Measurements from ENCODE around the gene BICD1. TPM values are rescaled to one million over a fixed set of nuclear protein-coding genes. Genes with fewer than 3 reads are reported as not detected.

BICD1 gene
- total and polyA plus RNA-seq, 2 donors (not counting 1 experiment from before 2014, with no cell fraction given): 11.1 to 12.4 TPM

DNA sequence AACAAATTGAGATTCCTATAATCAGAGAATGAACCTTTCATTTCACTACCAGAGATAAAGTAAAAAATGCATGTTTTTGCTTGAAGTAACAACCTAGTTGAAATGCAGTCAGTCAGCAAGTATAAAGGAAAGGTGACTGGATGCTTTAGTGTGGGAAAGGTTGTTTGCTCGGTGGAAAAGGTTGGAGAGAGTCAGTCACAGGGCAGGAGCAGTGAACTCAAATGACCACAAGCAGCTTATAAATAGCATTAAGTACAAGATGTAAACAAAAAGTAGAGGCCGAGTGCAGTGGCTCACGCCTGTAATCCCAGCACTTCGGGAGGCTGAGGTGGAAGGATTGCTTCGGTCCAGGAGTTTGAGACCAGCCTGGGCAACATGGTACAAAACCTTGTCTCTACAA is 194.6 kb downstream of the BICD1 start:
- no peak overlapping the region for H2AFZ ChIP-seq (ENCODE audit: low read length)
- peaks cover 2% of the 10 kb centered on the region for H3K36me3 ChIP-seq (ENCODE audit: control insufficient read depth, insufficient read depth, low read length)
- no peaks in the 10 kb centered on the region for H3K9me3 ChIP-seq (ENCODE audit: control insufficient read depth, insufficient read depth, low read depth, low read length)
- H3K79me2 ChIP-seq (ENCODE audit: control insufficient read depth, insufficient read depth, low read length): no peaks in the 10 kb centered on the region
- H3K4me3 ChIP-seq (replicated peaks in 1 of 4; ENCODE audit: control extremely low read depth in 1 of 4, insufficient read depth in 1 of 4, low read depth in 3 of 4, low read length in 4 of 4): no peak overlapping the region
- no peaks in the 10 kb centered on the region for H4K20me1 ChIP-seq (ENCODE audit: control insufficient read depth, extremely low read depth, insufficient read depth, low read length)
- no peaks in the 10 kb centered on the region for H3K4me1 ChIP-seq (ENCODE audit: control insufficient read depth, extremely low read depth, insufficient read depth, low read length)
- no peak overlapping the region for H3K9ac ChIP-seq (ENCODE audit: insufficient read depth, low read length)
- TF ChIP-seq CTCF (conservative IDR thresholded peaks at IDR 0.05 in 1 of 2, IDR thresholded peaks at IDR 0.05 in 1 of 2; ENCODE audit: low read depth in 1 of 2, low read length in 2 of 2): no peak
- TF ChIP-seq EZH2 (IDR thresholded peaks at IDR 0.05; ENCODE audit: low read length, missing control alignments): no peak
- peak in 1 of 2 donors; percentile 24 for DNase-seq (ENCODE audit: low read depth in 2 of 2)
- no peak overlapping the region for H3K27ac ChIP-seq (ENCODE audit: insufficient read depth, low read length)
- H3K4me2 ChIP-seq (ENCODE audit: extremely low read depth, insufficient read depth, low read length): no peak overlapping the region
- H3K27me3 ChIP-seq (ENCODE audit: control insufficient read depth, insufficient read depth, low read length): no peaks in the 10 kb centered on the region

- H3K4me2 ChIP-seq (ENCODE audit: extremely low read depth, insufficient read depth, low read length): no peak overlapping the region
- H3K9me3 ChIP-seq (ENCODE audit: control insufficient read depth, insufficient read depth, low read depth, low read length): no peaks in the 10 kb centered on the region
- TF ChIP-seq EZH2 (IDR thresholded peaks at IDR 0.05; ENCODE audit: low read length, missing control alignments) (no peak), CTCF (conservative IDR thresholded peaks at IDR 0.05 in 1 of 2, IDR thresholded peaks at IDR 0.05 in 1 of 2; ENCODE audit: low read depth in 1 of 2, low read length in 2 of 2) (peak; percentile 50 to 63)
- no peaks in the 10 kb centered on the region for H3K79me2 ChIP-seq (ENCODE audit: control insufficient read depth, insufficient read depth, low read length)
- H3K27me3 ChIP-seq (ENCODE audit: control insufficient read depth, insufficient read depth, low read length): no peaks in the 10 kb centered on the region
- peak in 1 of 2 donors; percentile 32 for DNase-seq (ENCODE audit: low read depth in 2 of 2)
- no peaks in the 10 kb centered on the region for H3K4me1 ChIP-seq (ENCODE audit: control insufficient read depth, extremely low read depth, insufficient read depth, low read length)
- H3K9ac ChIP-seq (ENCODE audit: insufficient read depth, low read length): no peak overlapping the region
- peaks cover 2% of the 10 kb centered on the region for H3K36me3 ChIP-seq (ENCODE audit: control insufficient read depth, insufficient read depth, low read length)
- no peaks in the 10 kb centered on the region for H4K20me1 ChIP-seq (ENCODE audit: control insufficient read depth, extremely low read depth, insufficient read depth, low read length)
- no peak overlapping the region for H3K27ac ChIP-seq (ENCODE audit: insufficient read depth, low read length)
- H3K4me3 ChIP-seq (replicated peaks in 1 of 4; ENCODE audit: control extremely low read depth in 1 of 4, insufficient read depth in 1 of 4, low read depth in 3 of 4, low read length in 4 of 4): no peak overlapping the region
- H2AFZ ChIP-seq (ENCODE audit: low read length): no peak overlapping the region
Observed at GRCh38 chr12:32302218-32303173, 195.8 kb downstream of the BICD1 start.

GRCh38 chr12:32303174-32303549 is 196.5 kb downstream of the BICD1 start:
- TF ChIP-seq EZH2 (IDR thresholded peaks at IDR 0.05; ENCODE audit: low read length, missing control alignments) (no peak), CTCF (conservative IDR thresholded peaks at IDR 0.05 in 1 of 2, IDR thresholded peaks at IDR 0.05 in 1 of 2; ENCODE audit: low read depth in 1 of 2, low read length in 2 of 2) (no peak)
- H3K27ac ChIP-seq (ENCODE audit: insufficient read depth, low read length): no peak overlapping the region
- no peaks in the 10 kb centered on the region for H3K27me3 ChIP-seq (ENCODE audit: control insufficient read depth, insufficient read depth, low read length)
- H3K9ac ChIP-seq (ENCODE audit: insufficient read depth, low read length): no peak overlapping the region
- H3K4me1 ChIP-seq (ENCODE audit: control insufficient read depth, extremely low read depth, insufficient read depth, low read length): no peaks in the 10 kb centered on the region
- H4K20me1 ChIP-seq (ENCODE audit: control insufficient read depth, extremely low read depth, insufficient read depth, low read length): no peaks in the 10 kb centered on the region
- no peak overlapping the region for H2AFZ ChIP-seq (ENCODE audit: low read length)
- H3K9me3 ChIP-seq (ENCODE audit: control insufficient read depth, insufficient read depth, low read depth, low read length): no peaks in the 10 kb centered on the region
- peaks cover 2% of the 10 kb centered on the region for H3K36me3 ChIP-seq (ENCODE audit: control insufficient read depth, insufficient read depth, low read length)
- H3K79me2 ChIP-seq (ENCODE audit: control insufficient read depth, insufficient read depth, low read length): no peaks in the 10 kb centered on the region
- H3K4me2 ChIP-seq (ENCODE audit: extremely low read depth, insufficient read depth, low read length): no peak overlapping the region
- no peak for DNase-seq (ENCODE audit: low read depth in 2 of 2)
- no peak overlapping the region for H3K4me3 ChIP-seq (replicated peaks in 1 of 4; ENCODE audit: control extremely low read depth in 1 of 4, insufficient read depth in 1 of 4, low read depth in 3 of 4, low read length in 4 of 4)
